ENCODE measurements around the gene NRAS.
A peak's percentile ranks its signal among the peaks of the same experiment; 100 is the strongest.

Gene NRAS

GRCh38 chr1:114677691-114678090 is 38.9 kb downstream of the NRAS start:
- no peak for DNase-seq (ENCODE audit: low read depth in 2 of 2)

GRCh38 chr1:114676115-114676514 is 40.5 kb downstream of the NRAS start:
- DNase-seq (ENCODE audit: low read depth in 2 of 2), result no peak

GRCh38 chr1:114671939-114672275 is 44.7 kb downstream of the NRAS start:
- no peak for DNase-seq (ENCODE audit: low read depth in 2 of 2)

GRCh38 chr1:114671011-114671938 is 45.3 kb downstream of the NRAS start:
- DNase-seq (ENCODE audit: low read depth in 2 of 2), result no peak

GRCh38 chr1:114670083-114671010 is 46.2 kb downstream of the NRAS start:
- DNase-seq (ENCODE audit: low read depth in 2 of 2), result peak; percentile 69 to 75

GRCh38 chr1:114669562-114670082 is 46.9 kb downstream of the NRAS start, which contains the start of gene DENND2C:
DENND2C (minus strand) TSS chr1:114670049; CDS start chr1:114625984, 44,065 bp downstream.
- no peak for DNase-seq (ENCODE audit: low read depth in 2 of 2)

GRCh38 chr1:114668784-114669561 is 47.6 kb downstream of the NRAS start:
- DNase-seq (ENCODE audit: low read depth in 2 of 2), result no peak

GRCh38 chr1:114668373-114668772 is 48.2 kb downstream of the NRAS start:
- DNase-seq (ENCODE audit: low read depth in 2 of 2), result no peak

- DNase-seq (ENCODE audit: low read depth in 2 of 2), result no peak
These were observed 49.6 kb downstream of the NRAS start for GRCh38 chr1:114666954-114667353.

GRCh38 chr1:114660238-114660637 is 56.3 kb downstream of the NRAS start:
- no peak for DNase-seq (ENCODE audit: low read depth in 2 of 2)
